Lower leg skin (tissue), 3 donors: Measurements from ENCODE around the gene ZNF496.

ENCODE experiments used
- CTCF ChIP-seq, 3 donors: fragments of 450-650 bp; IDR thresholded peaks; one replicate each; pipeline ENCODE4 v1.5.1; 2016; ENCODE audit warnings: antibody characterized with exemption in 3 of 3, mild to moderate bottlenecking in 3 of 3, moderate library complexity in 2 of 3
- POLR2A ChIP-seq, 2 donors: fragments of 450-650 bp; IDR thresholded peaks; one replicate each; pipeline ENCODE4 v1.6.1; 2016 to 2017; ENCODE audit warnings: antibody characterized with exemption in 2 of 2, mild to moderate bottlenecking in 1 of 2, moderate library complexity in 1 of 2

- TF ChIP-seq CTCF (IDR thresholded peaks at IDR 0.05), result no peak
- TF ChIP-seq POLR2A (IDR thresholded peaks at IDR 0.05), result no peak
Measured at GRCh38 chr1:247273013-247273412, 58.7 kb downstream of the ZNF496 start.
